ENCODE measurements around the gene RFWD3.

DNA sequence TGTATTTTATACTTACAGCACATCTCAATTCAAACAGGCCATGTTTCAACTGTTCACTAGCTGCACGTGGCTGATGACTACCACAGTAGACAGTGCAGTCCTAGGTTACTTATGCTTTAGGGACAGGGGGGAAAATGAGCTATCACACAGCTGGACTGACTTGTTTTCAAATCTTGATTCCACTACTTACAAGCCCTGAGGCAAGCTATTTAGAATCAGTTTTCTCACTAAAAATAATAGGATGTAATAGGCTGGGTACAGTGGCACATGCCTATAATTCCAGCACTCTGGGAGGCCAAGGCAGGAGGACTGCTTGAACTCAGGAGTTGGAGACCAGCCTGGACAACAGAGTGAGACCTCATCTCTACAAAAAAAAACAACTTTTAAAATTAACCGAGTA lies 70.1 kb downstream of the RFWD3 start:
- TF ChIP-seq EZH2 (IDR thresholded peaks at IDR 0.05; ENCODE audit: insufficient read depth, low read length), result no peak
- TF ChIP-seq, protein P1, sequence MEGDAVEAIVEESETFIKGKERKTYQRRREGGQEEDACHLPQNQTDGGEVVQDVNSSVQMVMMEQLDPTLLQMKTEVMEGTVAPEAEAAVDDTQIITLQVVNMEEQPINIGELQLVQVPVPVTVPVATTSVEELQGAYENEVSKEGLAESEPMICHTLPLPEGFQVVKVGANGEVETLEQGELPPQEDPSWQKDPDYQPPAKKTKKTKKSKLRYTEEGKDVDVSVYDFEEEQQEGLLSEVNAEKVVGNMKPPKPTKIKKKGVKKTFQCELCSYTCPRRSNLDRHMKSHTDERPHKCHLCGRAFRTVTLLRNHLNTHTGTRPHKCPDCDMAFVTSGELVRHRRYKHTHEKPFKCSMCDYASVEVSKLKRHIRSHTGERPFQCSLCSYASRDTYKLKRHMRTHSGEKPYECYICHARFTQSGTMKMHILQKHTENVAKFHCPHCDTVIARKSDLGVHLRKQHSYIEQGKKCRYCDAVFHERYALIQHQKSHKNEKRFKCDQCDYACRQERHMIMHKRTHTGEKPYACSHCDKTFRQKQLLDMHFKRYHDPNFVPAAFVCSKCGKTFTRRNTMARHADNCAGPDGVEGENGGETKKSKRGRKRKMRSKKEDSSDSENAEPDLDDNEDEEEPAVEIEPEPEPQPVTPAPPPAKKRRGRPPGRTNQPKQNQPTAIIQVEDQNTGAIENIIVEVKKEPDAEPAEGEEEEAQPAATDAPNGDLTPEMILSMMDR (IDR thresholded peaks at IDR 0.05; ENCODE audit: insufficient read depth, low read depth, low read length), result no peak
